Measurements from ENCODE around the gene L3MBTL4. TPM values are rescaled to one million over a fixed set of nuclear protein-coding genes. Genes with fewer than 3 reads are reported as not detected.

The L3MBTL4 gene
- total RNA-seq, 1 experiment from 2014 or later: not detected

- Histone ChIP-seq H3K4me1 (ENCODE audit: control insufficient read depth in 1 of 2, insufficient read depth in 2 of 2, low read length in 2 of 2) (no peaks in the 10 kb centered on the region), H3K27me3 (ENCODE audit: insufficient read depth, low read length) (no peaks in the 10 kb centered on the region), H3K4me2 (ENCODE audit: low read length) (no peak overlapping the region), H4K20me1 (ENCODE audit: insufficient read depth) (no peaks in the 10 kb centered on the region; the same call in 1 of the 2 replicates), H3K4me3 (replicated peaks in 1 of 2; ENCODE audit: low read depth in 1 of 2, low read length in 2 of 2) (no peak overlapping the region), H3K9me2 (ENCODE audit: insufficient read depth) (no peaks in the 10 kb centered on the region), H3K79me2 (ENCODE audit: insufficient read depth, low read length) (no peaks in the 10 kb centered on the region), H3K36me3 (ENCODE audit: control insufficient read depth in 1 of 2, insufficient read depth in 2 of 2, low read length in 2 of 2) (no peaks in the 10 kb centered on the region; a peak in 1 of 4 replicates), H3K9ac (ENCODE audit: low read length) (no peak overlapping the region), H3K9me3 (ENCODE audit: control insufficient read depth in 1 of 2, insufficient read depth in 1 of 2, low read depth in 1 of 2, low read length in 2 of 2) (peaks cover 13 to 22% of the 10 kb centered on the region in 2 experiments; a peak in 3 of 4 replicates), H3K27ac (ENCODE audit: low read depth, low read length) (no peak overlapping the region), H2AFZ (ENCODE audit: low read depth, low read length, poor library complexity, severe bottlenecking) (no peak overlapping the region)
- no TSS peak for BruUV-seq (replicated peaks)
- intact Hi-C loops (cut with micrococcal nuclease): no loop called here
- RAD21 ChIA-PET (ENCODE audit: low non-redundant PET in 1 of 2, low total read pairs in 2 of 2, uncharacterized antibody in 2 of 2, unreplicated experiment in 2 of 2): no interaction called here
- POLR2A ChIA-PET: no interaction called here
- TF ChIP-seq REST (IDR thresholded peaks at IDR 0.05; ENCODE audit: low read depth) (no peak), ZNF274 (IDR thresholded peaks at IDR 0.05; ENCODE audit: low read depth, low read length) (no peak), MAX (IDR thresholded peaks at IDR 0.05) (no peak), ZFX (IDR thresholded peaks at IDR 0.05) (no peak), EZH2 (IDR thresholded peaks at IDR 0.05) (no peak), RAD21 (IDR thresholded peaks at IDR 0.05; ENCODE audit: low read depth) (no peak), POLR2A (IDR thresholded peaks at IDR 0.05; ENCODE audit: borderline replicate concordance, extremely low read depth, insufficient read depth, insufficient read length) (no peak), CBX3 (IDR thresholded peaks at IDR 0.05; ENCODE audit: low read depth) (no peak), SIN3A (IDR thresholded peaks at IDR 0.05; ENCODE audit: low read depth) (no peak), CEBPB (IDR thresholded peaks at IDR 0.05; ENCODE audit: low read depth) (no peak), JUND (IDR thresholded peaks at IDR 0.05) (no peak), FOSL1 (IDR thresholded peaks at IDR 0.05; ENCODE audit: low read depth) (no peak), POLR2AphosphoS5 (IDR thresholded peaks at IDR 0.05; ENCODE audit: low read depth, low read length) (no peak)
- CTCF ChIA-PET: no interaction called here
- no peak for DNase-seq (ENCODE audit: low read depth, low spot score)
- ATAC-seq: no peak
Observed at GRCh38 chr18:6340121-6340520, 74.6 kb downstream of the L3MBTL4 start.
